IMR-90 (cell line): Measurements from ENCODE around the gene TOR4A. TPM values are rescaled to one million over a fixed set of nuclear protein-coding genes. Genes with fewer than 3 reads are reported as not detected.

Source experiments
- ATAC-seq: fragments of 200-7000 bp; cut with Tn5 transposase; 2 replicates; pipeline ENCODE4 v1.9.1; 2020; ENCODE audit warnings: low read depth, mild to moderate bottlenecking, moderate library complexity
- BruUV-seq: library from RNA; stranded (reverse); fragments of 400-500 nt; replicated peaks from 2 replicates; lab custom pipeline; 2021; lab: Mats Ljungman, UMichigan
- CTCF ChIA-PET: fragments of 300-600 bp; formaldehyde crosslinking; extraction: SDS; loops from one replicate; lab custom pipeline; 2021; ENCODE audit warnings: antibody characterized with exemption; lab: Yijun Ruan, JAX
- POLR2A ChIA-PET: fragments of 300-600 bp; sonication (Branson Sonifier 250); formaldehyde crosslinking; loops from one replicate; lab custom pipeline; 2022; ENCODE audit warnings: antibody characterized with exemption; ENCODE audit not compliant: unreplicated experiment; lab: Charles Lee
- DNase-seq: peaks from one replicate; pipeline ENCODE4 v3.0.0; 2013
- H2AFZ ChIP-seq: replicated peaks from 2 replicates; pipeline ENCODE3; 2013; ENCODE audit warnings: low read length, mild to moderate bottlenecking; ENCODE audit not compliant: poor library complexity
- H2AK5ac ChIP-seq: 2 replicates; pipeline ENCODE4 v1.6.1; 2013; ENCODE audit warnings: low read depth, low read length, inconsistent platforms
- H2AK9ac ChIP-seq: replicated peaks from 2 replicates; pipeline ENCODE3; 2013; ENCODE audit warnings: mild to moderate bottlenecking, low read depth, low read length, moderate library complexity; ENCODE audit not compliant: poor library complexity
- H2BK120ac ChIP-seq: 2 replicates; pipeline ENCODE4 v1.6.1; 2013; ENCODE audit warnings: low read depth, low read length, inconsistent platforms
- H2BK15ac ChIP-seq: 3 replicates; pipeline ENCODE4 v1.6.1; 2013; ENCODE audit warnings: low read depth, low read length, inconsistent platforms
- H2BK20ac ChIP-seq: 2 replicates; pipeline ENCODE4 v1.6.1; 2013; ENCODE audit warnings: low read depth, mild to moderate bottlenecking, inconsistent platforms, low read length, moderate library complexity
- H2BK5ac ChIP-seq: 2 replicates; pipeline ENCODE4 v1.6.1; 2013; ENCODE audit warnings: mild to moderate bottlenecking, low read depth, low read length, inconsistent platforms; ENCODE audit not compliant: poor library complexity, severe bottlenecking
- H3K14ac ChIP-seq: replicated peaks from 2 replicates; pipeline ENCODE4 v1.6.1; 2013; ENCODE audit warnings: low read depth, low read length, inconsistent platforms
- H3K18ac ChIP-seq: 2 replicates; pipeline ENCODE4 v1.6.1; 2013; ENCODE audit warnings: low read depth, low read length, control low read depth
- H3K23ac ChIP-seq: 2 replicates; pipeline ENCODE4 v1.6.1; 2013; ENCODE audit warnings: low read depth, low read length, inconsistent platforms
- H3K27ac ChIP-seq: 2 replicates; pipeline ENCODE4 v1.5.1; 2013; ENCODE audit warnings: mild to moderate bottlenecking, control low read depth, low read length; ENCODE audit not compliant: insufficient read depth
- H3K27me3 ChIP-seq: 2 replicates; pipeline ENCODE4 v1.6.1; 2013; ENCODE audit warnings: low read length; ENCODE audit not compliant: control insufficient read depth, insufficient read depth
- H3K36me3 ChIP-seq: 2 replicates; pipeline ENCODE4 v1.6.1; 2013; ENCODE audit warnings: low read length, mixed read lengths; ENCODE audit not compliant: control insufficient read depth, insufficient read depth
- H3K4ac ChIP-seq: 2 replicates; pipeline ENCODE4 v1.6.1; 2013; ENCODE audit warnings: low read depth, low read length, inconsistent platforms
- H3K4me1 ChIP-seq: 2 replicates; pipeline ENCODE4 v1.6.1; 2013; ENCODE audit warnings: low read length, mixed read lengths; ENCODE audit not compliant: control insufficient read depth, insufficient read depth
- H3K4me2 ChIP-seq: 2 replicates; pipeline ENCODE4 v1.6.1; 2013; ENCODE audit warnings: low read depth, mild to moderate bottlenecking, control low read depth, low read length, moderate library complexity
- H3K4me3 ChIP-seq: 2 replicates; pipeline ENCODE4 v1.5.1; 2013; ENCODE audit warnings: low read depth, mild to moderate bottlenecking, control low read depth, low read length, moderate library complexity; ENCODE audit not compliant: insufficient read depth
- H3K56ac ChIP-seq: 2 replicates; pipeline ENCODE4 v1.6.1; 2013; ENCODE audit warnings: low read length, inconsistent platforms; ENCODE audit not compliant: insufficient read depth; ENCODE audit errors: extremely low read depth
- H3K79me1 ChIP-seq, 2 experiments: 2 replicates each; pipeline ENCODE4 v1.6.1; 2013; ENCODE audit warnings: low read length in 2 of 2, inconsistent platforms in 1 of 2, low read depth in 1 of 2
- H3K9ac ChIP-seq: 2 replicates; pipeline ENCODE4 v1.6.1; 2013; ENCODE audit warnings: low read depth, low read length, control low read depth
- H3K9me1 ChIP-seq: 2 replicates; pipeline ENCODE4 v1.6.1; 2013; ENCODE audit warnings: low read length, inconsistent platforms; ENCODE audit not compliant: insufficient read depth
- H3K9me3 ChIP-seq: 2 replicates; pipeline ENCODE4 v1.6.1; 2013; ENCODE audit warnings: low read length; ENCODE audit not compliant: control insufficient read depth, insufficient read depth
- H4K20me1 ChIP-seq: 2 replicates; pipeline ENCODE4 v1.6.1; 2013; ENCODE audit warnings: low read length, inconsistent platforms; ENCODE audit not compliant: insufficient read depth
- H4K5ac ChIP-seq: 2 replicates; pipeline ENCODE4 v1.6.1; 2013; ENCODE audit warnings: mild to moderate bottlenecking, low read depth, low read length, control low read depth
- H4K8ac ChIP-seq, 2 experiments: 2 replicates each; pipeline ENCODE4 v1.6.1; 2013; ENCODE audit warnings: low read depth in 2 of 2, low read length in 2 of 2, control low read depth in 1 of 2, inconsistent platforms in 1 of 2
- H4K91ac ChIP-seq: 2 replicates; pipeline ENCODE4 v1.6.1; 2013; ENCODE audit warnings: low read depth, low read length, inconsistent platforms; ENCODE audit not compliant: insufficient read depth
- MAFK ChIP-seq: IDR thresholded peaks from 2 replicates; pipeline ENCODE4 v1.6.1; 2012; ENCODE audit warnings: low read depth, low read length, improper control_type of control experiment
- MAZ ChIP-seq: IDR thresholded peaks from 2 replicates; pipeline ENCODE4 v1.6.1; 2012; ENCODE audit warnings: low read depth, mild to moderate bottlenecking, low read length, improper control_type of control experiment, moderate library complexity, borderline replicate concordance
- POLR2A ChIP-seq: IDR thresholded peaks from 2 replicates; pipeline ENCODE4 v1.6.1; 2012; ENCODE audit warnings: mild to moderate bottlenecking, low read depth, low read length
- RAD21 ChIP-seq: IDR thresholded peaks from 2 replicates; pipeline ENCODE4 v1.6.1; 2012; ENCODE audit warnings: low read length, improper control_type of control experiment
- SMC3 ChIP-seq: fragments of 150-350 bp; IDR thresholded peaks from 2 replicates; pipeline ENCODE4 v1.6.1; 2016; ENCODE audit warnings: low read depth, mild to moderate bottlenecking, antibody characterized with exemption, low read length, moderate library complexity
- WGBS, 2 experiments: methylation state at CpG; one replicate each; pipeline versions ENCODE4 v1.1.5 to v1.1.7; 2013; ENCODE audit warnings: missing lambda C conversion rate in 2 of 2; ENCODE audit not compliant: insufficient read length in 1 of 2; ENCODE audit errors: extremely low coverage in 2 of 2; 5-methylcytosine and 5-hydroxymethylcytosine counted together
- dilution Hi-C: fragments of 300-500 bp; cut with HindIII; formaldehyde crosslinking; loops from one replicate; pipeline ENCODE4 v1.14.3; 2018; ENCODE audit warnings: low sequenced_read_pairs; ENCODE audit not compliant: unreplicated experiment
- in situ Hi-C: fragments of 300-500 bp; cut with MboI; formaldehyde crosslinking; loops from 3 replicates; pipeline ENCODE4 v1.14.3; 2019; ENCODE audit warnings: low sequenced_read_pairs, inconsistent platforms, mixed read lengths
- intact Hi-C: fragments of 100-400 bp; cut with micrococcal nuclease; formaldehyde crosslinking; loops from 2 replicates; pipeline ENCODE4 v1.10.0; 2022
- polyA plus RNA-seq, 3 experiments: library from polyadenylated mRNA; depleted of rRNA; stranded (reverse); fragments of >200 nt; gene quantifications; 2 replicates each; pipeline ENCODE4 v1.2.3, GENCODE V29; 2012; ENCODE audit warnings: low replicate concordance in 1 of 3
- total RNA-seq: library from RNA; depleted of rRNA; stranded (reverse); fragments of >200 nt; gene quantifications from 2 replicates; pipeline ENCODE4 v1.2.3, GENCODE V29; 2012
- TF ChIP-seq, protein P1 (sequence below): fragments of 150-350 bp; IDR thresholded peaks from 2 replicates; pipeline ENCODE4 v1.6.1; 2017; ENCODE audit warnings: mild to moderate bottlenecking, antibody characterized with exemption, low read length, low read depth
- TF ChIP-seq, protein P2 (sequence below): fragments of 150-350 bp; IDR thresholded peaks from 2 replicates; pipeline ENCODE4 v1.6.1; 2016; ENCODE audit warnings: low read depth, mild to moderate bottlenecking, low read length, moderate library complexity, borderline replicate concordance

The TOR4A gene
- total and polyA plus RNA-seq, 2 of the 4 experiments (the other 2 are of a cell fraction), result 9.7 to 22.9 TPM

DNA sequence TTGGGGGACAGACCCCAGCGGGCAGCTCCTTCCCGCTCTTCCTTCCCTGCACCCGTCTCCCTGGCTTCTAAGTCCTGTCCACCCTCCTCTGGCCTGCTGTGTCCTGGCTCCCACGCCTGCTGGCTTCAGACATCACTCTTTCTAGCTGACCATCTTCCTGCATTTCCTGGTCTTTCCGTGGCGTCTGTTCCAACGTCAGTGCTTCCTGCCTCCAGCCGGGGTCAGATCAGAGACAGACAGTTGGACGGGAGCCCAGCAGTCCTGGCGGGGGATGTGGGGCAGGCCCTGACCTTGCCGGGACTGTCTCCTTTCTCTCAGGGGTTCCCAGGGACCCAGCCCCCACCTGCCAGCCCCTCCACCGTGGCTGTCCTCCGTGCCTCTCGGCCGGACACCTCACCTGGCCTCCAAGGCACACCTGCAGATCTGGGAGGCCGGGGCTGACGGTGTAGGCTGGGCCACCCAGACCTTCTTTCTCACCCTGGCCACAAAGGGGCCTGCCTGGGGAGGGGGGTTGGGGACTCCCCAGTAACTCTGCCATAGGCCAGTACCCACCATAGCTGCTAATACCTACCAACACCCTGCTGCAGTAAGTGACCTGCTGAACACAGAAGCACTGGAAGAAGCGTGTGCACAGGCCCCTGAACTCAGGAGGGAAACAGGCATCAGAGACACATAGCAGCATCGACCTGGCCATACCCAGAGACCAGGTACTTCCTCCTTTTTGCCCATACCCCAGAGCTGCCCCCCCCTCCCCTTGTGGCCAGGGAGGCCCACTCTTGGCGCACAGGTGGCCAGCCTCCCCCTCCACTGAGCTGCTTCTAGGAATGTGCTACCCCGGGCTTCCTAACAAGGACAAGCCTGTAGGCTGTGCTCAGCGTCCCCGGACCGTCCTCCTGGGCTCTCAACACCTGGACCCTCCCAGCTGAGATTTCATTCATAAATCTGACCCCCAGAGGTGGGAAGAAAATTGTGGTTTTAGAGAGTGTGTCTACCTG, 19.4 kb downstream of the TOR4A start:
- no peaks in the 10 kb centered on the region for H3K36me3 ChIP-seq
- H3K23ac ChIP-seq, result no peak overlapping the region
- H4K91ac ChIP-seq, result no peak overlapping the region
- intact Hi-C loops, result no loop called here
- H3K4me1 ChIP-seq, result peaks cover 3% of the 10 kb centered on the region
- no peak overlapping the region for H2BK15ac ChIP-seq
- ATAC-seq (no peak), DNase-seq (peak; percentile 50)
- no peaks in the 10 kb centered on the region for H3K9me1 ChIP-seq
- H2AFZ ChIP-seq, result peak overlapping the region; percentile 70
- H3K27me3 ChIP-seq, result peaks cover 33% of the 10 kb centered on the region
- H4K5ac ChIP-seq, result no peak overlapping the region
- dilution Hi-C loops, result no loop called here
- no peak overlapping the region for H2AK9ac ChIP-seq
- H2BK20ac ChIP-seq, result no peak overlapping the region
- no peak overlapping the region for H3K56ac ChIP-seq
- no peak overlapping the region for H4K8ac ChIP-seq
- no peak overlapping the region for H3K18ac ChIP-seq
- no peaks in the 10 kb centered on the region for H3K79me1 ChIP-seq
- no peak overlapping the region for H2AK5ac ChIP-seq
- H3K4ac ChIP-seq, result no peak overlapping the region
- WGBS, 2 experiments, result 40% methylated on average over 10 of the region's 24 CpGs; no CpG with 5 or more reads in 1 of the 2 experiments
- H4K20me1 ChIP-seq, result peaks cover 4% of the 10 kb centered on the region; the same call in 1 of the 2 replicates
- H3K4me2 ChIP-seq, result no peak overlapping the region
- no TSS peak for BruUV-seq
- TF ChIP-seq RAD21 (no peak), MAZ (no peak), SMC3 (no peak), POLR2A (no peak), MAFK (no peak)
- TF ChIP-seq, protein P1, sequence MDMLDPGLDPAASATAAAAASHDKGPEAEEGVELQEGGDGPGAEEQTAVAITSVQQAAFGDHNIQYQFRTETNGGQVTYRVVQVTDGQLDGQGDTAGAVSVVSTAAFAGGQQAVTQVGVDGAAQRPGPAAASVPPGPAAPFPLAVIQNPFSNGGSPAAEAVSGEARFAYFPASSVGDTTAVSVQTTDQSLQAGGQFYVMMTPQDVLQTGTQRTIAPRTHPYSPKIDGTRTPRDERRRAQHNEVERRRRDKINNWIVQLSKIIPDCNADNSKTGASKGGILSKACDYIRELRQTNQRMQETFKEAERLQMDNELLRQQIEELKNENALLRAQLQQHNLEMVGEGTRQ, result no peak
- TF ChIP-seq, protein P2, sequence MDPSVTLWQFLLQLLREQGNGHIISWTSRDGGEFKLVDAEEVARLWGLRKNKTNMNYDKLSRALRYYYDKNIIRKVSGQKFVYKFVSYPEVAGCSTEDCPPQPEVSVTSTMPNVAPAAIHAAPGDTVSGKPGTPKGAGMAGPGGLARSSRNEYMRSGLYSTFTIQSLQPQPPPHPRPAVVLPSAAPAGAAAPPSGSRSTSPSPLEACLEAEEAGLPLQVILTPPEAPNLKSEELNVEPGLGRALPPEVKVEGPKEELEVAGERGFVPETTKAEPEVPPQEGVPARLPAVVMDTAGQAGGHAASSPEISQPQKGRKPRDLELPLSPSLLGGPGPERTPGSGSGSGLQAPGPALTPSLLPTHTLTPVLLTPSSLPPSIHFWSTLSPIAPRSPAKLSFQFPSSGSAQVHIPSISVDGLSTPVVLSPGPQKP, result no peak
- no peak overlapping the region for H2BK5ac ChIP-seq
- H3K9me3 ChIP-seq, result peaks cover 5% of the 10 kb centered on the region; the same call in 1 of the 2 replicates
- no peak overlapping the region for H3K27ac ChIP-seq
- in situ Hi-C loops, result no loop called here
- H3K9ac ChIP-seq, result no peak overlapping the region
- no peak overlapping the region for H2BK120ac ChIP-seq
- POLR2A ChIA-PET, result no interaction called here
- CTCF ChIA-PET, result no interaction called here
- no peak overlapping the region for H3K4me3 ChIP-seq
- no peak overlapping the region for H3K14ac ChIP-seq
